Prostate gland (tissue), 2 donors: ENCODE results near the gene NRBF2.

Source experiments
- CTCF ChIP-seq, 4 experiments: fragments of 200-600 bp in 2 of 4; fragments of 450-650 bp in 2 of 4; sonication (generic) in 2 of 4; IDR thresholded peaks; 1 replicate in 3 of 4; 2 replicates in 1 of 4; pipeline ENCODE4 v1.5.1; 2016 to 2019; ENCODE audit warnings: antibody characterized with exemption in 4 of 4, mild to moderate bottlenecking in 2 of 4, moderate library complexity in 2 of 4
- POLR2A ChIP-seq: fragments of 450-650 bp; IDR thresholded peaks from one replicate; pipeline ENCODE4 v1.6.1; 2016; ENCODE audit warnings: antibody characterized with exemption, mild to moderate bottlenecking

- TF ChIP-seq CTCF (IDR thresholded peaks at IDR 0.05) (no peak), POLR2A (no peak)
Measured at GRCh38 chr10:63161592-63161991, 28.5 kb downstream of the NRBF2 start.
